Psoas muscle (tissue), 8 donors: ENCODE results near the gene USP24. TPM values are rescaled to one million over a fixed set of nuclear protein-coding genes. Genes with fewer than 3 reads are reported as not detected.
"Not testable (repeated sequence)": the region's sequence is repeated elsewhere in the genome, so short reads cannot be mapped to it uniquely, and the experiment has no call there.

ENCODE experiments used
- ATAC-seq, 4 donors: fragments of 200-7000 bp; cut with Tn5 transposase; one replicate each; pipeline ENCODE4 v1.9.1; 2020; ENCODE audit warnings: moderate library complexity in 3 of 4, mild to moderate bottlenecking in 2 of 4
- DNase-seq, 2 donors: peaks; one replicate each; pipeline ENCODE4 v3.0.0-alpha.2; 2020
- H3K27ac ChIP-seq: fragments of 200-600 bp; one replicate; pipeline ENCODE4 v1.8.0; 2022
- H3K27me3 ChIP-seq, 3 donors: fragments of 200-600 bp in 1 of 3; one replicate each; pipeline versions ENCODE4 v1.6.1 to v1.8.0; 2013 to 2022; ENCODE audit warnings: low read length in 2 of 3, mild to moderate bottlenecking in 2 of 3, moderate library complexity in 1 of 3; ENCODE audit not compliant: insufficient read depth in 3 of 3
- H3K36me3 ChIP-seq, 2 donors: fragments of 200-600 bp in 1 of 2; one replicate each; pipeline versions ENCODE4 v1.6.1 to v1.8.0; 2013 to 2022; ENCODE audit warnings: low read depth in 1 of 2, mild to moderate bottlenecking in 1 of 2, moderate library complexity in 1 of 2; ENCODE audit not compliant: insufficient read depth in 1 of 2
- H3K4me1 ChIP-seq: fragments of 200-600 bp; one replicate; pipeline ENCODE4 v1.8.0; 2022
- H3K4me3 ChIP-seq: fragments of 200-600 bp; one replicate; pipeline ENCODE4 v1.8.0; 2022; ENCODE audit warnings: mild to moderate bottlenecking
- H3K9me3 ChIP-seq: fragments of 200-600 bp; one replicate; pipeline ENCODE4 v1.8.0; 2022
- WGBS, 3 donors: extraction: QIAGEN DNeasy Blood & Tissue Kit; methylation state at CpG; one replicate each; pipeline versions ENCODE4 v1.1.6 to v1.1.7; 2013; 5-methylcytosine and 5-hydroxymethylcytosine counted together
- intact Hi-C, 2 donors: fragments of 100-400 bp; cut with DNase I; formaldehyde crosslinking; loops; one replicate each; pipeline versions ENCODE4 v1.11.0 to v1.14.2; 2022
- polyA plus RNA-seq, 3 donors: library from polyadenylated mRNA; stranded (reverse); fragments of 200-250 nt; gene quantifications; one replicate each; pipeline ENCODE4 v1.2.3, GENCODE V29; 2013
- total RNA-seq, 4 donors: library from RNA; stranded (reverse); fragmentation: NEBNext Ultra II Directional in 2 of 4; extraction: Animal tissue kit (Norgen Biotek cat#: 25700) in 2 of 4; gene quantifications; one replicate each; pipeline versions ENCODE4 v1.2.1 to v1.2.4, GENCODE V29; 2021 to 2023
- TF ChIP-seq, protein P1 (sequence below): fragments of 200-600 bp; IDR thresholded peaks from one replicate; pipeline ENCODE4 v1.8.0; 2022; ENCODE audit warnings: antibody characterized with exemption
- donor health status: healthy with polysubstance abuse.
- donor health status: DM: no; HTN: no; CAD: no; lungs with moderate emphysema.
- donor health status: Bipolar disorder and iron deficiency.
- donor health status: healthy.
- donor health status: DM: yes; HTN: yes; CAD: no.
- donor health status: DM: no; HTN: no; CAD: no.
- donor health status: DM: no; HTN: no; CAD: no.
- donor health status: DM: yes; HTN: yes; CAD: no.

The USP24 gene
- total and polyA plus RNA-seq, 7 donors, result 14.6 to 67.9 (median 53.2) TPM

DNA sequence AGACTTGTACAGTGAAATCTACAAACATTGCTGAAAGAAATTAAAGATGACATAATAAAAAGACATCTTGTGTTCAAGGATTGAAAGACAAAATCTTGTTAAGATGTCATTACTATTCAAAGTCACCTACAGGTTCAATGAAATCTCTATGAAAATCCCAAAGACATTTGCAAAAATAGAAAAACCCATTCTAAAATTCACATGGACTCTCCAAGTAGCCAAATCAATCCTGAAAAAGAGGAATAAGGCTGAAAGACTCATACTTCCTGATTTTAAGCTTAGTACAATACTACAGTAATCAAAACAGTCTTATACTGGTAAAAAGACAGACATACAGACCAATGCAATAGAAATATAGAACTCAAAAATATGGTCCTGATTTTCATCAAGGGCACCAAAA is 97.2 kb downstream of the USP24 start:
- no peak for DNase-seq
- TF ChIP-seq, protein P1, sequence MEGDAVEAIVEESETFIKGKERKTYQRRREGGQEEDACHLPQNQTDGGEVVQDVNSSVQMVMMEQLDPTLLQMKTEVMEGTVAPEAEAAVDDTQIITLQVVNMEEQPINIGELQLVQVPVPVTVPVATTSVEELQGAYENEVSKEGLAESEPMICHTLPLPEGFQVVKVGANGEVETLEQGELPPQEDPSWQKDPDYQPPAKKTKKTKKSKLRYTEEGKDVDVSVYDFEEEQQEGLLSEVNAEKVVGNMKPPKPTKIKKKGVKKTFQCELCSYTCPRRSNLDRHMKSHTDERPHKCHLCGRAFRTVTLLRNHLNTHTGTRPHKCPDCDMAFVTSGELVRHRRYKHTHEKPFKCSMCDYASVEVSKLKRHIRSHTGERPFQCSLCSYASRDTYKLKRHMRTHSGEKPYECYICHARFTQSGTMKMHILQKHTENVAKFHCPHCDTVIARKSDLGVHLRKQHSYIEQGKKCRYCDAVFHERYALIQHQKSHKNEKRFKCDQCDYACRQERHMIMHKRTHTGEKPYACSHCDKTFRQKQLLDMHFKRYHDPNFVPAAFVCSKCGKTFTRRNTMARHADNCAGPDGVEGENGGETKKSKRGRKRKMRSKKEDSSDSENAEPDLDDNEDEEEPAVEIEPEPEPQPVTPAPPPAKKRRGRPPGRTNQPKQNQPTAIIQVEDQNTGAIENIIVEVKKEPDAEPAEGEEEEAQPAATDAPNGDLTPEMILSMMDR, result no peak
- Histone ChIP-seq H3K36me3 (peaks cover 13 to 90% of the 10 kb centered on the region in 2 donors), H3K9me3 (no peaks in the 10 kb centered on the region), H3K27ac (no peak overlapping the region), H3K27me3 (no peaks in the 10 kb centered on the region), H3K4me3 (no peak overlapping the region), H3K4me1 (no peaks in the 10 kb centered on the region)
- ATAC-seq, result no peak
- intact Hi-C loops, result no loop called here

DNA sequence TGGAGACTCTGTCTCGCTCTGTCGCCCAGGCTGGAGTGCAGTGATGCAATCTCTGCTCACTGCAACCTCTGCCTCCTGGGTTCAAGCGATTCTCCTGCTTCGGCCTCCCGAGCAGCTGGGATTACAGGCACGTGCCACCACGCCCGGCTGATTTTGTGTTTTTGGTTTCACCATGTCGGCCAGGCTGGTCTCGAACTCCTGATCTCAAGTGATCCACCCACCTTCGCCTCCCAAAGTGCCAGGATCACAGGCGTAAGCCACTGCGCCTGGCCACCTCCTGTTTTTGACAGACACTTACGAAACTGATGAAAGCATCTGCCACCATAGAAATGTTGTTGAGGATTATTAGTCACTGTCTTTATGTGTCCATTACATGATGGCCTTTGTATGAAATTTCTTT is 106.2 kb downstream of the USP24 start:
- intact Hi-C loops, H3K27ac ChIP-seq, H3K27me3 ChIP-seq, DNase-seq, ATAC-seq, H3K4me3 ChIP-seq, H3K4me1 ChIP-seq, H3K9me3 ChIP-seq: not testable (repeated sequence)
- WGBS, 3 donors, result 94 to 95% (median 94%) methylated on average over 14 of the region's 14 CpGs
- H3K36me3 ChIP-seq, result peaks cover 8 to 100% of the 10 kb centered on the region in 2 donors

DNA sequence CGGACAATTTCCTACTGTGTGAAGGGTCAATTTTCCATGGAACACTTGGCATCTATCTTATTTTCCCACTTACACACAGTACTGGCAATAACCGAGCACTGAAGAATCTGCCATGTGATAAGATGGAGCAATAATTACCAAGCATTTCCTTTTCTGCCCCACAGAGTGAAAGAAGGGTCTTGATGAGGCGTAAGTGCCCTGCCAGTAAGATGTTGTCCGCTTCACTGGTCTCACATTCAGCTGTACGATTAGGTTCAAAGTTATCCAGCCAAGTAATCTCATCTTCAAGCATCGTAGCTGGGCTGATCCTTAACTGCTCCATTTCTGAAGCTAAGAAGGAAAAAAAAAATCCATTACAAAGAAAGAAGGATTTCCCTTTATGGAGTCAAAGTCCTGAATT is 108.1 kb downstream of the USP24 start:
- H3K27me3 ChIP-seq, result no peaks in the 10 kb centered on the region
- ATAC-seq, result no peak
- intact Hi-C loops, result no loop called here
- WGBS, 3 donors, result 69 to 79% (median 70%) methylated on average over 6 of the region's 6 CpGs
- H3K4me3 ChIP-seq, result no peak overlapping the region
- DNase-seq, result no peak
- peaks cover 14 to 100% of the 10 kb centered on the region in 2 donors for H3K36me3 ChIP-seq
- TF ChIP-seq, protein P1, result no peak
- no peaks in the 10 kb centered on the region for H3K4me1 ChIP-seq
- no peaks in the 10 kb centered on the region for H3K9me3 ChIP-seq
- no peak overlapping the region for H3K27ac ChIP-seq

DNA sequence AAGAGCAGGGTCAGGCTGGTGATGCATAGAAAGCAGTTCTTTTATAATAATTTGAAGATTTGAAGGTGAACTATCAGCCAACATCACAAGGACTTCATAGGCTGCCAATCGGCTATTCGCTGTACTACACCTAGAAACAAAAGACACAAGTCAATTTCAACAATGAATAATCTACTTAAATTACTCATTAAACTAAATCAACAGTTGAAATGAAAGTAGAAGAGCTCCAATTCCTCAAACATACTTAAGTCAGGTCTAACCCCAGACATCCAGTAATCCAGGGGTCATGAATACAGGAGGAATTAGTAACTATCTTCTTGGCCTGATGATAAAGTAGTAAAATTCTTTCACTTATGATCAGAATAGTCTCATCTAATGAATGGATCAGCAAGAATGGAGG is 111.3 kb downstream of the USP24 start:
- no peak for ATAC-seq
- Histone ChIP-seq H3K27me3 (no peaks in the 10 kb centered on the region), H3K36me3 (peaks cover 14 to 100% of the 10 kb centered on the region in 2 donors)

DNA sequence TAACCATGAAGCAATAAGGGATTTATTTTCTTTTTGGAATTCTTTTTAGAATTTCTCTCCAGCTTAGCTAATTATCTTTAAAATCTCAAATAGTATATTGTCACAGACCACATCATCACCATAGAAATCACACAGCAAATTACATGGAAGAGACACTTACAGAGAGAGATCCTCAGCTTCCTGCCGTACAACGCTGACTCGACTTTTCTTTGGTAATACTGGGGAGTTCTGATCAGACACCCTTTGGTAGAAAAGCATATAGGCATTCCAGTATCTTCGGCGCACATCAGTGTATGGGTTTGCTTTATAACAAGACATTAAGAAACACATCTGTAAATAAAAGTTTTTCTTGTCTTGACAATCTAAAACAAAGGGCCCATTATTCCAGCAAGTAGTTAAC is 120.1 kb downstream of the USP24 start:
- Histone ChIP-seq H3K4me1 (no peaks in the 10 kb centered on the region), H3K27me3 (no peaks in the 10 kb centered on the region), H3K36me3 (peaks cover 9 to 100% of the 10 kb centered on the region in 2 donors), H3K4me3 (no peak overlapping the region), H3K27ac (no peak overlapping the region), H3K9me3 (no peaks in the 10 kb centered on the region)
- 93 to 95% (median 94%) methylated on average over 5 of the region's 5 CpGs for WGBS, 3 donors
- TF ChIP-seq, protein P1, result no peak
- no peak for DNase-seq
- intact Hi-C loops, result no loop called here
- no peak for ATAC-seq

More for the DNA sequence above, 111.3 kb downstream of the USP24 start:
- Histone ChIP-seq H3K27ac (no peak overlapping the region), H3K9me3 (no peaks in the 10 kb centered on the region), H3K4me1 (no peaks in the 10 kb centered on the region), H3K4me3 (no peak overlapping the region)
- DNase-seq, result no peak
- intact Hi-C loops, result no loop called here
- TF ChIP-seq, protein P1, result no peak
- WGBS, 3 donors, result 95 to 97% (median 95%) methylated on average over 2 of the region's 2 CpGs
